Hepatocyte (in vitro differentiated cells): ENCODE results near the gene SPSB2. TPM values are rescaled to one million over a fixed set of nuclear protein-coding genes. Genes with fewer than 3 reads are reported as not detected.
"Not testable (repeated sequence)": the region's sequence is repeated elsewhere in the genome, so short reads cannot be mapped to it uniquely, and the experiment has no call there.

ENCODE experiments used
- DNase-seq: peaks from one replicate; pipeline ENCODE4 v3.0.0-alpha.2; 2016; ENCODE audit warnings: low spot score
- H2AFZ ChIP-seq: fragments of 200-600 bp; sonication (generic); 2 replicates; pipeline ENCODE4 v1.6.0; 2016; ENCODE audit warnings: antibody characterized with exemption, mild to moderate bottlenecking
- H3K27ac ChIP-seq: fragments of 200-600 bp; sonication (generic); 2 replicates; pipeline ENCODE4 v1.5.1; 2016; ENCODE audit warnings: mild to moderate bottlenecking
- H3K27me3 ChIP-seq: fragments of 200-600 bp; sonication (generic); 2 replicates; pipeline ENCODE4 v1.6.1; 2016
- H3K36me3 ChIP-seq: fragments of 200-600 bp; sonication (generic); replicated peaks from 2 replicates; pipeline ENCODE4 v1.5.1; 2016; ENCODE audit warnings: low read depth; ENCODE audit not compliant: insufficient read depth
- H3K4me1 ChIP-seq: fragments of 200-600 bp; sonication (generic); 2 replicates; pipeline ENCODE4 v1.5.1; 2016; ENCODE audit warnings: mild to moderate bottlenecking, moderate library complexity; ENCODE audit not compliant: insufficient read depth
- H3K4me2 ChIP-seq: fragments of 200-600 bp; sonication (generic); 2 replicates; pipeline ENCODE4 v1.6.0; 2016
- H3K4me3 ChIP-seq: fragments of 200-600 bp; sonication (generic); 2 replicates; pipeline ENCODE4 v1.5.1; 2016; ENCODE audit warnings: mild to moderate bottlenecking
- H3K79me2 ChIP-seq: fragments of 200-600 bp; sonication (generic); 2 replicates; pipeline ENCODE4 v1.6.0; 2017; ENCODE audit warnings: mild to moderate bottlenecking
- H3K9me2 ChIP-seq: fragments of 200-600 bp; sonication (generic); replicated peaks from 2 replicates; pipeline ENCODE4 v1.6.0; 2017; ENCODE audit warnings: mild to moderate bottlenecking; ENCODE audit not compliant: insufficient read depth
- H3K9me3 ChIP-seq: fragments of 200-600 bp; sonication (generic); 2 replicates; pipeline ENCODE4 v1.5.1; 2016; ENCODE audit warnings: low read depth, mild to moderate bottlenecking
- H4K20me1 ChIP-seq: fragments of 200-600 bp; sonication (generic); 2 replicates; pipeline ENCODE4 v1.6.0; 2016; ENCODE audit warnings: mild to moderate bottlenecking; ENCODE audit not compliant: insufficient read depth, poor library complexity, severe bottlenecking
- CTCF ChIP-seq: fragments of 200-600 bp; sonication (generic); IDR thresholded peaks from 2 replicates; pipeline ENCODE4 v1.5.1; 2016; ENCODE audit warnings: antibody characterized with exemption, mild to moderate bottlenecking; ENCODE audit not compliant: poor library complexity
- EZH2 ChIP-seq: fragments of 200-600 bp; sonication (generic); IDR thresholded peaks from 2 replicates; pipeline ENCODE4 v1.6.1; 2016; ENCODE audit warnings: antibody characterized with exemption, mild to moderate bottlenecking, borderline replicate concordance
- EZH2phosphoT487 ChIP-seq: fragments of 200-600 bp; sonication (generic); IDR thresholded peaks from one replicate; pipeline ENCODE4 v1.6.1; 2018; ENCODE audit warnings: antibody characterized with exemption, mild to moderate bottlenecking, low read depth, moderate library complexity; ENCODE audit not compliant: unreplicated experiment, severe bottlenecking
- WGBS: methylation state at CpG from one replicate; pipeline ENCODE4 v1.1.6; 2016; ENCODE audit warnings: low lambda C conversion rate; ENCODE audit errors: missing lambda C conversion rate; 5-methylcytosine and 5-hydroxymethylcytosine counted together
- polyA plus RNA-seq: library from polyadenylated mRNA; unstranded; fragments of >200 nt; fragmentation: Nextera tagmentation; extraction: Ambion mirVana; gene quantifications from 2 replicates; pipeline ENCODE4 v1.2.1, GENCODE V29; 2016
- total RNA-seq: library from RNA; depleted of rRNA; stranded (reverse); fragments of >200 nt; gene quantifications from 2 replicates; pipeline ENCODE4 v1.2.3, GENCODE V29; 2014

SPSB2 gene
- total and polyA plus RNA-seq, 2 experiments from 2014 or later = 11.0 to 14.1 TPM

GRCh38 chr12:6866920-6867412, 6.1 kb downstream of the SPSB2 start:
- H3K4me2 ChIP-seq = peak overlapping the region; percentile 84
- peaks cover 21% of the 10 kb centered on the region for H3K4me1 ChIP-seq
- TF ChIP-seq CTCF (no peak), EZH2phosphoT487 (no peak), EZH2 (no peak)
- peak overlapping the region; percentile 72 for H3K27ac ChIP-seq
- H3K27me3 ChIP-seq = no peaks in the 10 kb centered on the region
- no peaks in the 10 kb centered on the region for H3K9me2 ChIP-seq
- 13% methylated on average over 29 of the region's 33 CpGs for WGBS
- H3K79me2 ChIP-seq = peaks cover 31% of the 10 kb centered on the region
- peak overlapping the region; percentile 37 for H2AFZ ChIP-seq
- H3K36me3 ChIP-seq = no peaks in the 10 kb centered on the region
- H3K9me3 ChIP-seq = no peaks in the 10 kb centered on the region
- H3K4me3 ChIP-seq = no peak overlapping the region
- H4K20me1 ChIP-seq = peaks cover 21% of the 10 kb centered on the region
- DNase-seq = no peak

- Histone ChIP-seq H3K4me2 (peak overlapping the region; percentile 84), H3K4me1 (peaks cover 15% of the 10 kb centered on the region), H3K4me3 (no peak overlapping the region), H2AFZ (no peak overlapping the region), H4K20me1 (peaks cover 20% of the 10 kb centered on the region), H3K9me3 (no peaks in the 10 kb centered on the region), H3K27ac (peak overlapping the region; percentile 72), H3K9me2 (no peaks in the 10 kb centered on the region), H3K79me2 (peaks cover 29% of the 10 kb centered on the region), H3K36me3 (no peaks in the 10 kb centered on the region), H3K27me3 (no peaks in the 10 kb centered on the region)
- TF ChIP-seq EZH2 (no peak), EZH2phosphoT487 (no peak), CTCF (no peak)
- DNase-seq = no peak
- WGBS = 82% methylated on average over 14 of the region's 19 CpGs
Observed at GRCh38 chr12:6866163-6866919, 6.8 kb downstream of the SPSB2 start.

GRCh38 chr12:6865307-6865706, 7.8 kb downstream of the SPSB2 start:
- not testable (repeated sequence) for DNase-seq, H3K4me2 ChIP-seq, H3K27me3 ChIP-seq, H3K4me3 ChIP-seq, H3K27ac ChIP-seq, H2AFZ ChIP-seq, H3K9me3 ChIP-seq, H3K9me2 ChIP-seq, H3K36me3 ChIP-seq
- Histone ChIP-seq H4K20me1 (peaks cover 19% of the 10 kb centered on the region), H3K79me2 (peaks cover 22% of the 10 kb centered on the region), H3K4me1 (peaks cover 11% of the 10 kb centered on the region)
- WGBS = 93% methylated on average over 5 of the region's 5 CpGs

GRCh38 chr12:6863586-6864321, 9.3 kb downstream of the SPSB2 start:
- DNase-seq = no peak
- Histone ChIP-seq H3K27ac (no peak overlapping the region), H4K20me1 (peaks cover 8% of the 10 kb centered on the region), H3K4me2 (no peak overlapping the region), H3K9me3 (no peaks in the 10 kb centered on the region), H3K9me2 (no peaks in the 10 kb centered on the region), H2AFZ (no peak overlapping the region), H3K4me1 (peaks cover 5% of the 10 kb centered on the region), H3K4me3 (no peak overlapping the region), H3K36me3 (no peaks in the 10 kb centered on the region), H3K79me2 (peaks cover 13% of the 10 kb centered on the region), H3K27me3 (no peaks in the 10 kb centered on the region)
- TF ChIP-seq EZH2phosphoT487 (no peak), CTCF (no peak), EZH2 (no peak)
- whole genome bisulfite sequencing = 98% methylated on average over 16 of the region's 16 CpGs
